Panc1 (cell line): Measurements from ENCODE around the gene SFSWAP. TPM values are rescaled to one million over a fixed set of nuclear protein-coding genes. Genes with fewer than 3 reads are reported as not detected.

ENCODE experiments used
- ATAC-seq: fragments of 200-7000 bp; cut with Tn5 transposase; 2 replicates; pipeline ENCODE4 v1.9.1; 2020; ENCODE audit warnings: mild to moderate bottlenecking, moderate library complexity
- BruUV-seq: library from RNA; stranded (reverse); fragments of 400-500 nt; replicated peaks from 2 replicates; lab custom pipeline; 2021; lab: Mats Ljungman, UMichigan
- CTCF ChIA-PET: fragments of 300-600 bp; sonication (Branson Sonifier 250); formaldehyde crosslinking; loops from one replicate; lab custom pipeline; 2022; ENCODE audit warnings: antibody characterized with exemption; lab: Charles Lee
- POLR2A ChIA-PET: fragments of 300-600 bp; sonication (Branson Sonifier 250); formaldehyde crosslinking; loops from one replicate; lab custom pipeline; 2022; ENCODE audit warnings: antibody characterized with exemption; lab: Charles Lee
- DNase-seq: peaks from one replicate; pipeline ENCODE4 v3.0.0-alpha.2; 2010; ENCODE audit warnings: low read depth, low spot score
- H3K27ac ChIP-seq: 2 replicates; pipeline ENCODE4 v1.5.1; 2011; ENCODE audit warnings: mild to moderate bottlenecking, low read length, inconsistent platforms
- H3K27me3 ChIP-seq: fragments of 200-500 bp; sonication (Bioruptor generic); 2 replicates; pipeline ENCODE4 v1.6.0; 2014; ENCODE audit warnings: low read length, inconsistent platforms; ENCODE audit not compliant: control insufficient read depth, insufficient read depth
- H3K36me3 ChIP-seq: fragments of 200-500 bp; sonication (Bioruptor generic); 2 replicates; pipeline ENCODE4 v1.5.1; 2014; ENCODE audit warnings: inconsistent platforms, mild to moderate bottlenecking, low read length, moderate library complexity; ENCODE audit not compliant: control insufficient read depth, insufficient read depth
- H3K4me1 ChIP-seq: 2 replicates; pipeline ENCODE4 v1.5.1; 2011; ENCODE audit warnings: inconsistent platforms, mild to moderate bottlenecking, low read length, moderate library complexity; ENCODE audit not compliant: control insufficient read depth, insufficient read depth
- H3K4me3 ChIP-seq, 2 experiments: 2 replicates each; pipeline ENCODE4 v1.5.1; 2011 to 2012; ENCODE audit warnings: low read depth in 2 of 2, low read length in 2 of 2, mild to moderate bottlenecking in 2 of 2, inconsistent platforms in 1 of 2, moderate library complexity in 1 of 2
- H3K9me3 ChIP-seq: fragments of 200-500 bp; sonication (Bioruptor generic); 2 replicates; pipeline ENCODE4 v1.5.1; 2014; ENCODE audit warnings: low read depth, mild to moderate bottlenecking, inconsistent platforms, low read length, moderate library complexity; ENCODE audit not compliant: control insufficient read depth, insufficient read depth
- POLR2AphosphoS5 ChIP-seq: IDR thresholded peaks from 2 replicates; pipeline ENCODE4 v1.6.1; 2012; ENCODE audit warnings: mild to moderate bottlenecking, low read depth, low read length, moderate library complexity
- REST ChIP-seq, 2 experiments: IDR thresholded peaks; 2 replicates each; pipeline ENCODE4 v1.6.1; 2011 to 2012; ENCODE audit warnings: low read depth in 2 of 2, control low read depth in 1 of 2, low read length in 1 of 2, mild to moderate bottlenecking in 1 of 2, moderate library complexity in 1 of 2; ENCODE audit not compliant: insufficient read depth in 1 of 2
- SIN3A ChIP-seq: IDR thresholded peaks from 2 replicates; pipeline ENCODE4 v1.6.1; 2012; ENCODE audit warnings: low read depth, mild to moderate bottlenecking, low read length, moderate library complexity, borderline replicate concordance; ENCODE audit not compliant: insufficient read depth
- TCF7L2 ChIP-seq: IDR thresholded peaks from 2 replicates; pipeline ENCODE4 v1.6.1; 2011; ENCODE audit warnings: mild to moderate bottlenecking, low read depth, low read length, inconsistent platforms
- in situ Hi-C: cut with HindIII; loops from 2 replicates; pipeline ENCODE4 v1.10.0; 2016; ENCODE audit warnings: low sequenced_read_pairs, low pct_unique_long_range_greater_than_20kb
- intact Hi-C: fragments of 100-400 bp; cut with micrococcal nuclease; formaldehyde crosslinking; loops from one replicate; pipeline ENCODE4 v1.10.0; 2022; ENCODE audit not compliant: unreplicated experiment
- total RNA-seq: library from RNA; stranded (reverse); gene quantifications from one replicate; pipeline ENCODE4 v1.2.1, GENCODE V29; 2021; ENCODE audit not compliant: unreplicated experiment
- TF ChIP-seq, protein P1 (sequence below): fragments of 450-650 bp; IDR thresholded peaks from 2 replicates; pipeline ENCODE4 v1.5.1; 2017; ENCODE audit warnings: mild to moderate bottlenecking

The SFSWAP gene
- total RNA-seq, 1 experiment from 2014 or later, result 41.6 TPM

- no TSS peak for BruUV-seq
- no peaks in the 10 kb centered on the region; the same call in 1 of the 2 replicates for H3K36me3 ChIP-seq
- POLR2A ChIA-PET, result no interaction called here
- DNase-seq (no peak), ATAC-seq (no peak)
- intact Hi-C loops (no loop called here), in situ Hi-C loops (no loop called here)
- TF ChIP-seq SIN3A (no peak), REST (IDR thresholded peaks at IDR 0.05; ENCODE audit: insufficient read depth in 1 of 2, low read depth in 2 of 2, low read length in 1 of 2) (no peak), POLR2AphosphoS5 (no peak), TCF7L2 (no peak)
- TF ChIP-seq, protein P1, sequence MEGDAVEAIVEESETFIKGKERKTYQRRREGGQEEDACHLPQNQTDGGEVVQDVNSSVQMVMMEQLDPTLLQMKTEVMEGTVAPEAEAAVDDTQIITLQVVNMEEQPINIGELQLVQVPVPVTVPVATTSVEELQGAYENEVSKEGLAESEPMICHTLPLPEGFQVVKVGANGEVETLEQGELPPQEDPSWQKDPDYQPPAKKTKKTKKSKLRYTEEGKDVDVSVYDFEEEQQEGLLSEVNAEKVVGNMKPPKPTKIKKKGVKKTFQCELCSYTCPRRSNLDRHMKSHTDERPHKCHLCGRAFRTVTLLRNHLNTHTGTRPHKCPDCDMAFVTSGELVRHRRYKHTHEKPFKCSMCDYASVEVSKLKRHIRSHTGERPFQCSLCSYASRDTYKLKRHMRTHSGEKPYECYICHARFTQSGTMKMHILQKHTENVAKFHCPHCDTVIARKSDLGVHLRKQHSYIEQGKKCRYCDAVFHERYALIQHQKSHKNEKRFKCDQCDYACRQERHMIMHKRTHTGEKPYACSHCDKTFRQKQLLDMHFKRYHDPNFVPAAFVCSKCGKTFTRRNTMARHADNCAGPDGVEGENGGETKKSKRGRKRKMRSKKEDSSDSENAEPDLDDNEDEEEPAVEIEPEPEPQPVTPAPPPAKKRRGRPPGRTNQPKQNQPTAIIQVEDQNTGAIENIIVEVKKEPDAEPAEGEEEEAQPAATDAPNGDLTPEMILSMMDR, result no peak
- no peak overlapping the region for H3K4me3 ChIP-seq
- H3K27me3 ChIP-seq, result no peaks in the 10 kb centered on the region
- H3K4me1 ChIP-seq, result no peaks in the 10 kb centered on the region; the same call in 1 of the 2 replicates
- no peak overlapping the region for H3K27ac ChIP-seq
- CTCF ChIA-PET, result no interaction called here
- H3K9me3 ChIP-seq, result no peaks in the 10 kb centered on the region
Measured at GRCh38 chr12:131795690-131796410, 85.0 kb downstream of the SFSWAP start.

DNA sequence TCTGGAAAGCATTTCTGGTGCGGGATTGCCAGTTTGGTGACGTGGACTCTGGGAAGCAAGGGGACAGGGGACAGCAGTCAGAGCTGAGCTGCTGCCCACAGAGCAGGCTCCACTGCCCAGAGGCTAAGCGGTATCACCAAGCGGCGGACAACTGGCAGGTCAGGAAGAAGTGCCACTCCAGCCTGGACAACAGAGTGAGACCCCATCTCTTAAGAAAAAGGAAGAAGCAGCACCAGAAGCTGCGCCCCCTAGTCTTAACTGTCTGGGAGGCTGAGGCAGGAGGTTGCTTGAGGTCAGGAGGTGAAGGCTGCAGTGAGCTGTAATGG lies 85.5 kb downstream of the SFSWAP start:
- ATAC-seq (no peak), DNase-seq (no peak)
- no peaks in the 10 kb centered on the region for H3K27me3 ChIP-seq
- TF ChIP-seq POLR2AphosphoS5 (no peak), TCF7L2 (no peak), REST (IDR thresholded peaks at IDR 0.05; ENCODE audit: insufficient read depth in 1 of 2, low read depth in 2 of 2, low read length in 1 of 2) (no peak), SIN3A (no peak)
- TF ChIP-seq, protein P1, result no peak
- no peak overlapping the region for H3K27ac ChIP-seq
- no peaks in the 10 kb centered on the region for H3K9me3 ChIP-seq
- CTCF ChIA-PET, result no interaction called here
- H3K4me1 ChIP-seq, result no peaks in the 10 kb centered on the region; the same call in 1 of the 2 replicates
- H3K4me3 ChIP-seq, result no peak overlapping the region
- intact Hi-C loops (no loop called here), in situ Hi-C loops (no loop called here)
- H3K36me3 ChIP-seq, result no peaks in the 10 kb centered on the region; the same call in 1 of the 2 replicates
- BruUV-seq, result no TSS peak
- POLR2A ChIA-PET, result no interaction called here
